ENCODE measurements around the gene SH2D4B. TPM values are rescaled to one million over a fixed set of nuclear protein-coding genes. Genes with fewer than 3 reads are reported as not detected.

The SH2D4B gene
- total RNA-seq, 1 experiment from 2014 or later = 0.24 TPM

- Histone ChIP-seq H3K4me1 (replicated peaks; ENCODE audit: insufficient read depth) (no peaks in the 10 kb centered on the region), H3K4me3 (no peak overlapping the region), H3K79me2 (ENCODE audit: low read depth) (no peaks in the 10 kb centered on the region), H2AFZ (no peak overlapping the region), H3K9me2 (ENCODE audit: insufficient read depth) (no peaks in the 10 kb centered on the region), H3K27ac (no peak overlapping the region), H4K20me1 (ENCODE audit: insufficient read depth) (no peaks in the 10 kb centered on the region), H3K27me3 (ENCODE audit: insufficient read depth, low read depth) (peaks cover 63% of the 10 kb centered on the region), H3K4me2 (no peak overlapping the region), H3K36me3 (ENCODE audit: low read depth) (no peaks in the 10 kb centered on the region), H3K9me3 (ENCODE audit: insufficient read depth, low read depth) (no peaks in the 10 kb centered on the region), H3F3A (ENCODE audit: insufficient read depth, low read depth) (no peaks in the 10 kb centered on the region)
- ChIA-PET CTCF (no interaction called here), POLR2A (ENCODE audit: unreplicated experiment) (no interaction called here)
- no peak for DNase-seq
- intact Hi-C loops (cut with micrococcal nuclease; ENCODE audit: unreplicated experiment) = no loop called here
- no TSS peak for BruUV-seq (replicated peaks)
- TF ChIP-seq EZH2 (IDR thresholded peaks at IDR 0.05; ENCODE audit: low read depth) = no peak
- TF ChIP-seq, protein P1, sequence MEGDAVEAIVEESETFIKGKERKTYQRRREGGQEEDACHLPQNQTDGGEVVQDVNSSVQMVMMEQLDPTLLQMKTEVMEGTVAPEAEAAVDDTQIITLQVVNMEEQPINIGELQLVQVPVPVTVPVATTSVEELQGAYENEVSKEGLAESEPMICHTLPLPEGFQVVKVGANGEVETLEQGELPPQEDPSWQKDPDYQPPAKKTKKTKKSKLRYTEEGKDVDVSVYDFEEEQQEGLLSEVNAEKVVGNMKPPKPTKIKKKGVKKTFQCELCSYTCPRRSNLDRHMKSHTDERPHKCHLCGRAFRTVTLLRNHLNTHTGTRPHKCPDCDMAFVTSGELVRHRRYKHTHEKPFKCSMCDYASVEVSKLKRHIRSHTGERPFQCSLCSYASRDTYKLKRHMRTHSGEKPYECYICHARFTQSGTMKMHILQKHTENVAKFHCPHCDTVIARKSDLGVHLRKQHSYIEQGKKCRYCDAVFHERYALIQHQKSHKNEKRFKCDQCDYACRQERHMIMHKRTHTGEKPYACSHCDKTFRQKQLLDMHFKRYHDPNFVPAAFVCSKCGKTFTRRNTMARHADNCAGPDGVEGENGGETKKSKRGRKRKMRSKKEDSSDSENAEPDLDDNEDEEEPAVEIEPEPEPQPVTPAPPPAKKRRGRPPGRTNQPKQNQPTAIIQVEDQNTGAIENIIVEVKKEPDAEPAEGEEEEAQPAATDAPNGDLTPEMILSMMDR (conservative IDR thresholded peaks at IDR 0.05) = no peak
Observed at GRCh38 chr10:80671847-80672246, 134.1 kb downstream of the SH2D4B start.

DNA sequence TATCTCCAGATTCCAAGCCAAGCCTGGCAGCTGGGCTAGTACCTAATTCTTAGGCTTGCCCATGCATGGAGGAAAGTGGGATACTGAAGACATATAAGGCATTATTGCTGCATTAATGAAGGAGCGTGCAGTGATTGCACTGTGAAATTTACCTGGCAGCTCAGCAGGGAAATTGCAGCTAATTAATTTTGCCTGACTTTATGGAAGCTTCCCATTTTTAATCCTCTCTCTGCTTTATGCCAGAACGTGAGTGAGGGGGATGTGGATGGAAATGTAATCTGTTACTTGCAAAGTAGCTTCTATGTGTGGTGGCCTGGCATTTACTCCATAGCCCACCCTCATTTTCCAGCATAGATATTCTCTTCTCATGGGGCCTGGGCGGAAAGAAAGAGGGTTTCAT lies 134.9 kb downstream of the SH2D4B start:
- Histone ChIP-seq H4K20me1 (ENCODE audit: insufficient read depth) (no peaks in the 10 kb centered on the region), H2AFZ (no peak overlapping the region), H3K79me2 (ENCODE audit: low read depth) (no peaks in the 10 kb centered on the region), H3K27ac (no peak overlapping the region), H3K9me3 (ENCODE audit: insufficient read depth, low read depth) (no peaks in the 10 kb centered on the region), H3K4me3 (no peak overlapping the region), H3K36me3 (ENCODE audit: low read depth) (no peaks in the 10 kb centered on the region), H3K27me3 (ENCODE audit: insufficient read depth, low read depth) (peaks cover 62% of the 10 kb centered on the region), H3K4me1 (replicated peaks; ENCODE audit: insufficient read depth) (no peaks in the 10 kb centered on the region), H3K4me2 (no peak overlapping the region), H3F3A (ENCODE audit: insufficient read depth, low read depth) (no peaks in the 10 kb centered on the region), H3K9me2 (ENCODE audit: insufficient read depth) (no peaks in the 10 kb centered on the region)
- POLR2A ChIA-PET (ENCODE audit: unreplicated experiment) = no interaction called here
- BruUV-seq (replicated peaks) = no TSS peak
- no peak for DNase-seq
- TF ChIP-seq, protein P1 (conservative IDR thresholded peaks at IDR 0.05) = no peak
- no peak for TF ChIP-seq EZH2 (IDR thresholded peaks at IDR 0.05; ENCODE audit: low read depth)
- CTCF ChIA-PET = interaction anchor here (0.5 kb wide), 1 partner anchor 650 kb away, joined by 4 read pairs; no protein-coding TSS in a partner anchor
- intact Hi-C loops (cut with micrococcal nuclease; ENCODE audit: unreplicated experiment) = no loop called here

- H3K4me1 ChIP-seq (replicated peaks; ENCODE audit: insufficient read depth) = no peaks in the 10 kb centered on the region
- TF ChIP-seq, protein P1 (conservative IDR thresholded peaks at IDR 0.05) = no peak
- no peak for TF ChIP-seq EZH2 (IDR thresholded peaks at IDR 0.05; ENCODE audit: low read depth)
- ChIA-PET CTCF (no interaction called here), POLR2A (ENCODE audit: unreplicated experiment) (no interaction called here)
- no peak overlapping the region for H3K4me3 ChIP-seq
- H3K4me2 ChIP-seq = no peak overlapping the region
- no peaks in the 10 kb centered on the region for H3K79me2 ChIP-seq (ENCODE audit: low read depth)
- H4K20me1 ChIP-seq (ENCODE audit: insufficient read depth) = no peaks in the 10 kb centered on the region
- H3K9me3 ChIP-seq (ENCODE audit: insufficient read depth, low read depth) = no peaks in the 10 kb centered on the region
- no peaks in the 10 kb centered on the region for H3F3A ChIP-seq (ENCODE audit: insufficient read depth, low read depth)
- no peaks in the 10 kb centered on the region for H3K36me3 ChIP-seq (ENCODE audit: low read depth)
- 0 out of 2 replicates have a peak, but pooled peaks cover 3% of the 10 kb centered on the region for H3K9me2 ChIP-seq (ENCODE audit: insufficient read depth)
- H2AFZ ChIP-seq = no peak overlapping the region
- H3K27ac ChIP-seq = no peak overlapping the region
- H3K27me3 ChIP-seq (ENCODE audit: insufficient read depth, low read depth) = peaks cover 45% of the 10 kb centered on the region
- no TSS peak for BruUV-seq (replicated peaks)
- no peak for DNase-seq
- intact Hi-C loops (cut with micrococcal nuclease; ENCODE audit: unreplicated experiment) = no loop called here
Observed at GRCh38 chr10:80674809-80675208, 137.1 kb downstream of the SH2D4B start.

Measured in PC-9 (cell line).